Mesenteric fat pad (tissue), 1 donor: ENCODE measurements around the gene ZDHHC15. TPM values are rescaled to one million over a fixed set of nuclear protein-coding genes. Genes with fewer than 3 reads are reported as not detected.

Experiments used
- total RNA-seq: library from RNA; stranded (reverse); fragmentation: NEBNext Ultra II Directional; extraction: Animal tissue kit (Norgen Biotek cat#: 25700); gene quantifications from one replicate; pipeline ENCODE4 v1.2.1, GENCODE V29; 2021
- donor health status: DM: yes; HTN: yes; CAD: no.

ZDHHC15 gene
- total RNA-seq, 1 donor from 2014 or later, result 0.77 TPM

Other genes with a start within 250 kb of the ZDHHC15 start
- 12.1 TPM for gene UPRT, start 249.0 kb downstream of the ZDHHC15 start, total RNA-seq